SIG-M5 treated with dmso at 0.1 percent for 504 hours (cell line): Measurements from ENCODE around the gene TSHZ3.

Experiments used
- DNase-seq: peaks from one replicate; lab custom pipeline; 2025; ENCODE audit not compliant: unreplicated experiment; lab: John Stamatoyannopoulos, UW

TSHZ3 gene

DNA sequence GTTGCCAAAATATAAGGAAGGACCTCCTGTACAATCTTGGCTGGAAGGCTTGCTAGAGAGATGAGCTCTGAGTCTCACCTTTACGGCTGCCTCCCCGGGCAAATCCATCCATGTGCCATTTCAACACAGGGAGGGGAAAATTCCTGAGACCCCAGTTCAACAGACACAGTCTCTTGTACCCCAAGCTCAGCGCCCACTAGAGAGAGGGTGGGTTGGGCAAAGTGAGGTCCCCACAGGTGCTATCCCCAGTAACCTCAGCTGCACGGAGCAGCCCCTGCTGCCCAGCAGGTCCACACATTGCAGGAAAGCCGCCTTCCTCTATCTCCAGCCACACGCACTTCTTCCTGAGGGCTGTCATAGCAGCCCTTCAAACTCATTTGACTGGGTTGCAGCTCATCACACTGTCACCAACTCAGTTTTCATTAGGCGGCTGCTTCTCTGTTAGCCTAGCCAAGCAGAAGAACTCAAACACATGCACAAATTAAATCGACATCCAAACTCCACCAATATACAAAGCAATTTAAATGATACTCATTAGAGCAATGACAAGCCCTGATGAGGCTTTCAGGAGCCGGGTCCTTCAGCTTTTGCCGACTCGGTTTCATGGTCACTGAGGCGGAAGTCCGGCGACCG lies 80.4 kb downstream of the TSHZ3 start:
- DNase-seq: no peak

DNA sequence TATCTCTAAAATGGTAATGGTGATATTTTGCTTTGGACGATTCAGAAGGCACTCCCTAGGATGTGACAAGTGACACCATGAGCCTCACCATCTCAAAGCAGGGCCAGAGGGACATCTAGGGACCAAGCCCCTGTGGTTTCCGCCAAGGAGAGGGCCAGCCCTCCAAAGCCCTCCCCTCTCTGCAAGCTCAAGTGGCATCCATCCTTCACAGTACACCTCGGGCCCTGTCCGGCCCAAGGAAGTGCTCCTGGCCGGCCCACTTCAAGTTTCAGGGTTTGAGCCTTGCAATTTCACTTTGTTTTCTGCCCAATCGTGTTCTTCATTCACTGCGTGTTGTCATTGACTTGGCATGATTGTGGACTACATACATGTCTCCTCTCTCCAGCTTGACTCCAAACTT lies 82.5 kb downstream of the TSHZ3 start:
- no peak for DNase-seq

DNA sequence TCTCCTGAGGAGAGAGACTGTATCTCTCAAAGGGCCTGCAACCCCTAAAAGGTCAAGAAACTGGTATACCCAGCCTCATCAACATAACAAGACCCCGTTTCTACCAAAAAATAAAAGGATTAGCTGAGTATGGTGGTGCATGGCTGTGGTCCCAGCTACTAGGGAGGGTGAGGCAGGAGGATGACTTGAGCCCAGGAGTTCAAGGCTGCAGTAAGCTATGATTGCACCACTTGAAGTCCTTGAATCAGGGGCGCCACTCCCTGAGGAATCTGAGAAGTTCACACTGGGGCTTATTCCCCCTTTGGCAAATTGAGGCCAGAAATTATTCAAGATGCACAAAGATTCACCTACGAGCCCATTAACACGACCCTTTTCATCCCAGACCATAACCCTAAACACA lies 83.0 kb downstream of the TSHZ3 start:
- no peak for DNase-seq

DNA sequence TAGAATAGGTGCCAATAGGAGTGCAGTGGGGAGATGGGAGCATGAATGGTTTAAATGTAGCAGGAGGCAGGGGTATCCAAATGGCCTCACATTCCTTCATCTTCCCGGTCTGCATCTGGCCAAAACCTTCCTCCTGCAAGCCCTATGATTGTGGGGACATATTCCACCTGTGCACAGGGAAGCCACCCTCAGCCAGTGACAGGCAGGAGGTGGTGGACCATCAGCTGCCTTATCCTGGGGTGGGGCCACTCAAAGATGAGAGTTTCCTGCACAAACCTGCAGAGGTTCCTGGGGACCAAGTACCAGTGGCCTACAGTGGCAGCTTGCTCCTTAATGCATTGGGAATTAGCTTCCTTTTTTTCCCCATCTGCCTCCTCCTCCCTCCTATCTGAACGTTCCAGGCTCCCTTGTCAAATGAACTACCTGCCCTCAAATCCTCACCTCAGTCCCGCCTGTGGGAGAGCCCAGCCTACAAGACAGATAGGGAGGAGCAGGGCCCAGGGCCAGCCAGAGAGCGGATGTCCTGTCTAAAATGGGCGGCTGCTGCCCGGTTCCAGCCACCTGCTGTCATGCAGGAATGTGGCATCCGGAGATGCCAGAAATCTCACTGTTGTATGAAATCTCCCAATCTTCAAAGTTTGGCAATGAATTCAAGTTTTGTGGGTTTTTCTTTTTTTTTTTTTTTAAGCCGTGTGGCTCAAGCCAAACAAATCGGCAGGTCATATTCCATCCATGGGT lies 85.0 kb downstream of the TSHZ3 start:
- no peak for DNase-seq

DNA sequence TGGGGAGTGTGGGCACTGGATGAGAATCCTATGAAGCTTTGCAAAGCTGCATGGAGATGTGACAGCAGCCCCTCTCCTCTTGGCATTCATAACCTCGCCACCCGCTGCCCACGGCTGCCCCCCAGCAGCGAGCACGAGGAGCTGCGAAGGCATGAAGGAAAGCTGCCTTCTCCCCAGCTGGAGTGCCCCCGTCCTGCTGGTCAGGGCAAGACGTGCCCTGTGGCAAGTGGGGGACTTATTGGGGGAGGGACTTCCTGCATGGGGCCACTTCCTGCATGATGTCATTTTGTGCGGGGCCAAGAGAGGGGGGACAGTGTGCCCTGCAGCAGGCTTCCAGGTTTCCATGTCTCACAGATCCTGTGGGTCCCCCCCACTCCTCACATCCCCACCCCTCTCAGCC lies 85.9 kb downstream of the TSHZ3 start:
- no peak for DNase-seq

DNA sequence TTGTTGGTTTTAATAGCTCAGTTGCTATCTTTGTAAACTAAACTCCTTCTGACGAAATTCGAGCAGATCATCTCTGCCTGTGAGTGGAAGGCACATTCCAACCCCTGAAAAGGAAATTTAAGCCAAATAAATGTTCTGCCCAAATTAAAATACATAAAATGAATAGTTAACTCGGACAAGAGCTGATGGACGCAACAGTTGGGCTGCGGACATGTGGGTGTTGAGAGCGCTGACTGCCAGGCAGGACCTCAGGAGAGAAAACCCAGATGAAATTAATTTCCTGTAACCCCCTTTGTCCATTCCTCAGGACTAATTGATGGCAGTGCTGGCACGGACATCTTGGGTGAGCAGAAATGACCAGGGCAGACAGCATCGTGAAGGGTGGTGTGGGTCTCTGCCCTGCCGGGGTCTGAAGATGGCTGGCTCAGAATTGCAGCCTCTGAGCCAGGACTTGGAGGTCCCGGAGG lies 86.5 kb downstream of the TSHZ3 start:
- DNase-seq: no peak

- DNase-seq: no peak
Observed at GRCh38 chr19:31261603-31262212, 87.5 kb downstream of the TSHZ3 start.

GRCh38 chr19:31261019-31261602 lies 88.1 kb downstream of the TSHZ3 start:
- DNase-seq: no peak

DNA sequence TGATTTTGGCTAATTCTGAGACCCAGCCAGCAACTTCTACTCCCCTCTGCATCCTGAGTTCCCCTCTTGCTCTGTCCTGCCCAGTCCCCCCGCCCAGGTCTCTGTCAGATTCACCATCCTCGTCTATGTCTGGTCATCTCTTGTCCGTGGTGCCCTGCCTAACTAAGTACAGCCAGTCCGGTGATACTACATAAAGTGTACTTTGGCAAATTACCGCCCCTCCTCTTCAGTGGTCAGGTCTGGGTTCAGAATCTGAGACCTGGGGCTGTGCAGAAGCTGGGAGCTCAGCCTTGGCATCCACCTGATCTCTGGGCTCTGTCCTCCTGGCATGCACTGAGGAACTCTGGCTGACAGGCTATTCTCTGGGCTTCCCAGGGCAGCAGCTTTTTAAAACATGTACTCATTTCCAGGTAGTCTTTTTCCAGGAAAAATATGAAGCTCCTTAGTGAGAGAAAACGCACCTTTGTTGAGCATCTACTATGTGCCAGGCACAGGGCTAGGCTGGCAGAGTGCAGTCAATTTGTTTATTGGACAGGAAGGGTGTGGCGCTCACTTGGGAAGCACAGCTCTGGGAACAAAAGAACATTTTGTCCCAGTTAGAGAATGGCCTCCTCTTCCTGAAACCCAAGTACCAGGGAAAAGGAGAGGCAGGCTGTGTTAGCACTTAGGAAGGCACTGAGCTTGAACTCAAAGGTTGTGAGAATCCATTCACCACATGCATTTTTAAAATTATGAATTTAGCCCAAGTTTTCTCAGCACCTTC lies 88.9 kb downstream of the TSHZ3 start:
- DNase-seq: no peak

DNA sequence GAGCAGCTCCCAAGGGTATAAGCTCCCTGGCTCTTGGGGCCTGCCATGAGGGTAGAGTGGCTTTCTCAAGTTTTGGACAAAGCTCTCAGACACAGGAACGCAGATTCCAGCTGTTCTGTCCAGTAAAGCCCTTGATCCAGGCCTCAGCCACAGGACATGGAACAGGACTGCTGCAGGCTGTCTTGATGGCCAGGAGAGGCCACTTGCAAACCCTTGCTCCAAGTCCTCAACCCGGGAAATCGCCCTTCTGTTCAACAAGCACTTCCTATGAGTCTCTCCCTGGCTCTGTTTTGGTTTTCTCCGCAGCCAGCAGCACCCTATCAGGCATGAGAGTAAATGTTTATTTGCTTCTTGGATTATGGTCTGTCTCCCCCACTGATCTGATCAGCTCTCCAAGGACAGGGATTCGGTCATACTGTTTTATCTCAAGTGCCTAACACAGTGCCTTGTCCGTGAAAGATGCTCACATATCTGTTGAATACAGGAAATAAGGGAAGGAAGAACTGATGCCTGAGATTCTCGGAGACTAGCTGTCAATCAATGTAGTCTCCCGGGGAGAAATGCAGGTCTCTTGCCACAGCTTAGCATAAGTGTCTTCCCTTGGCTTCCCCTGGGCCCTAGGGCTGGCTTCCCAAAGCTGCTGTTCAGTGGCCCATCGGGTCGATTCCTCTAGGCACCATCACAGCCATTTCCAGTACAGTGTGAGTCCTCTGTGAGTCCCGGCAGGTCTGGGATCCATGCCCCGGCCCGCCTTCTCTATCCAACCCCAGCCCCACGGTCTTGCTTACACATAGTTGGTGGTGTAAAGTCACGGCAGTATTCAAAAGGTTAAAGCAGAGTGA lies 90.8 kb downstream of the TSHZ3 start:
- DNase-seq: no peak

- no peak for DNase-seq
Observed at GRCh38 chr19:31257426-31258130, 91.7 kb downstream of the TSHZ3 start.

- DNase-seq: no peak
Observed at GRCh38 chr19:31257025-31257424, 92.2 kb downstream of the TSHZ3 start.

DNA sequence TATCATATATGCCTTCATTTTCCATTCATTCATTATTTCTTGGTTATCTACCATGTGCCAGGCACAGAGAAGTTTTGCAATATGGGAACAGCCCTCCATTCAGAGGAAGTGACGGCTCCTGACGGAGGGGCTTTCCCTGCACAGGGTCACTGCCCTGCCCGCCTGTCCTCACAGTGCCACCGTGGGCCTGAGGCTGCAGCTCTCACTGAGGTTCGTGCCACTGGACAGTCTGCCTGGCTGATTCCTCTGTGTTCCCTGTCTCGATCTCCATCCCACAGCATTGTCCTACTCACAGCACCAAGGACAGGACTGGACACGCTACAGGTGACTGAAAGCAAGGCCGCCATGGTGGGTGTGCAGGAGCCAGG lies 92.7 kb downstream of the TSHZ3 start:
- no peak for DNase-seq

- DNase-seq: no peak
Observed at GRCh38 chr19:31255831-31256592, 93.2 kb downstream of the TSHZ3 start.

DNA sequence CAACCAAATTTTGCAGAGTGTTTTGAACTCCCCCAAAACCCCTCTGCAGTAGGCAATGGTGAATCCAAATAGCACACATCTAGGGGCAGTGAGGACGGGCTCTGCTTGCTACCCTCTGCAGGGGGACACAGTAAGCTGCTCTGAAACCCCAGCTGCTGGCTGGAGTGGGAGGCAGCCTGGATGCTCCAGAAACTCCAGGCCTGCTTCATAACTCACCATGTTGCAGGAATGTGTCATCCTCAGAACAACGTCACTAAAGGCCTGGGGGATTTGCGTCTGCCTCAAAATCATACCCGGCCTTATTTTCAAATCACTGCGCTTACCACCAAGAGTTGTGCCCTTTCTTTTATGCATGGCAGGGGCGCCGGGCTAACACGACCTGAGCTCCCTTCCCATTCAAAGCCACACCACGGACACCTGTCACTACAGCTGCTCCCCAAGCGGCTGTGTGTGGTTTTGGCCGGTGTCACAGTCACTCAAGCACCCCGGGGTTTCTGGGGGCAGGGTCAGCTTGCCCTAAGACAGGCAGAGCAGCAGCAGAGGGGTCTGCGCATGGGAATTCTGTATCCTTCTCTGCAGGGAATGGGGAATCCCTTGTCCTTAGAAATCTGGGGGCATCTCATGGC lies 93.9 kb downstream of the TSHZ3 start:
- no peak for DNase-seq

GRCh38 chr19:31254611-31255010 lies 94.6 kb downstream of the TSHZ3 start:
- no peak for DNase-seq

DNA sequence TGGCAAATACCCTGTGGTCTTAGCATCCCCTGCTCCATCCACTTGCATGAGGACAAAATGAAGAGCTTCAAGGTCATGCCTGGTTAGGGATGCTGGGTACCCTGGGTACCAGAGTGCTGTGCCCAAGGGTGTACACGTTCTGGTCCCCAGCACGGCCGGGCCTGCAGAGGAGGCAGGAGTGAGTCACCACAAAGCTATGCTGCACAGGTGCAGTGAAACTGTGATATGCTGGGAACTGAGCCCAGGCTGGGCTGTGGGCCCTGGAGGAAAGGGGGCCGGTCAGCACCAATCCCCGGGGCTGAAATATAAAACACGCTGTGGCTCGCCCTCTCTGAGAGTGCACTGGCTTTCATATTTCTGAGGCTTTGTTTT lies 95.1 kb downstream of the TSHZ3 start:
- DNase-seq: no peak

- no peak for DNase-seq
Observed at GRCh38 chr19:31253526-31254179, 95.6 kb downstream of the TSHZ3 start.
